HG03139 (cell line): ENCODE measurements around the gene LAMC2.
"Not testable (repeated sequence)": the region's sequence is repeated elsewhere in the genome, so short reads cannot be mapped to it uniquely, and the experiment has no call there.

Experiments used
- ATAC-seq: cut with Tn5 transposase; IDR thresholded peaks from one replicate; pipeline ENCODE4 v1.9.1; 2021; ENCODE audit not compliant: unreplicated experiment

The LAMC2 gene

GRCh38 chr1:183236158-183236725 is 50.2 kb downstream of the LAMC2 start:
- ATAC-seq: no peak

DNA sequence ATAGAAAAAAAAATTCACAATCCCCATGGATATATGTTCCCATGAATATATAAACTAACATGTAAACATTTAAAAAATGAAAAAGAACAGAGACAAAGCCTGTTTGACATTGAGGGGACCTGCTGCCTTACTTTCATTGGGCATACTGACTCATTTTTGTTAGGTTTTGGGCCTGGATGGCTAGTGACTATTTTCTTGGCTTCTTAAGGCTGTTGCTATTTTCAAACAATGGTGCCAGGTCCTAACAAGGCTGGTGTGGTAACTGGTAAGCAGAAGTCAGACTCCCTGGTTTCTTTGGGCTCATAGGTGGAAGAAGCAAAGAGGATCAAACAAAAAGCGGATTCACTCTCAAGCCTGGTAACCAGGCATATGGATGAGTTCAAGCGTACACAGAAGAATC is 51.0 kb downstream of the LAMC2 start:
- ATAC-seq: no peak

DNA sequence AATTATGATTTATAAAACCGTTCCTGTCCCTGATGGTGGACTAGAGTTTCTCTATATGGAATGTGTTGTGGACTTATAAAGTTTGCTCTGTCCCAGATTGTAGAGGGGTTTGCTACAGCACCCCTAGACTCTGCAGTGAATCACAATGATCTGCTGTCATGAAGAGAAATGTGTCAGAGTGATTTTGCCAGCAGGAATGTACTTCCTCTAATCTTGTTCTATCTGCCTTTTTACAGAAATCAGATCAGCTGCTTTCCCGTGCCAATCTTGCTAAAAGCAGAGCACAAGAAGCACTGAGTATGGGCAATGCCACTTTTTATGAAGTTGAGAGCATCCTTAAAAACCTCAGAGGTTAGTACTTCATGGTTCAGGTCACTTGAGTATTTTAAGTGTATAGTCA is 52.0 kb downstream of the LAMC2 start:
- no peak for ATAC-seq

DNA sequence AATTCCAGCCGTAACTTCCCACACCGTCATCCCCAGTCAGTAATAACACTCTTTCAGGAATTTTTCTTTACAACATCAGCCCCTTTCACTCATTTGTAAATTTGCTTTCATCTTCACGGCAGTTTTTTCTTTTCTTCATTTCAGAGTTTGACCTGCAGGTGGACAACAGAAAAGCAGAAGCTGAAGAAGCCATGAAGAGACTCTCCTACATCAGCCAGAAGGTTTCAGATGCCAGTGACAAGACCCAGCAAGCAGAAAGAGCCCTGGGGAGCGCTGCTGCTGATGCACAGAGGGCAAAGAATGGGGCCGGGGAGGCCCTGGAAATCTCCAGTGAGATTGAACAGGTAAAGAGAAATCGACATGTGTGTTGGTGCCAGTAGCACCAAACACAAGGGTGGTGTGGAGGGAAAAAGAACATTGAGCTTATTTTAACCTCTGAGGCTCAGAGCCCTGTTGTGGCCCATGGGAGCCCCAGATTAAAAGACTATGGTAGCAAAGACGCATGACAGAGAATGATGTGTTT is 53.2 kb downstream of the LAMC2 start:
- ATAC-seq: no peak

DNA sequence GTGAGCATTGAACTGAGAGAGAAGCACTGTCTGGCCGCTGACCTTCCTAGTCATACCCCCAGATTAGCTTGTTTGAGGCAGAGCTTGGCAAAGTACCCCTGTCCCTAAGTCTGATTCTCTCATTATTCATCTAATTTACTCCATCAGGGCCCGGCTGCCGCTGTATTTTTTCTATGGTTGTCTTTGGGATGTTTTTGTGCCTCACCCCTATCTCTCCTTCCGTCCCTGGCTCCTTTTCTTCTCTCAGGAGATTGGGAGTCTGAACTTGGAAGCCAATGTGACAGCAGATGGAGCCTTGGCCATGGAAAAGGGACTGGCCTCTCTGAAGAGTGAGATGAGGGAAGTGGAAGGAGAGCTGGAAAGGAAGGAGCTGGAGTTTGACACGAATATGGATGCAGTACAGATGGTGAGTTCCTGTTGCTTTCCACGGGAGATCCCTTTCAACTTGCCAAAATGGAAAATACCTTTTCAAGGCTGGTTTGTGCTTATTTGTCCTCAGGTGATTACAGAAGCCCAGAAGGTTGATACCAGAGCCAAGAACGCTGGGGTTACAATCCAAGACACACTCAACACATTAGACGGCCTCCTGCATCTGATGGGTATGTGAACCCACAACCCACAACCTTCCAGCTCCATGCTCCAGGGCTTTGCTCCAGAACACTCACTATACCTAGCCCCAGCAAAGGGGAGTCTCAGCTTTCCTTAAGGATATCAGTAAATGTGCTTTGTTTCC is 53.9 kb downstream of the LAMC2 start:
- ATAC-seq: no peak

DNA sequence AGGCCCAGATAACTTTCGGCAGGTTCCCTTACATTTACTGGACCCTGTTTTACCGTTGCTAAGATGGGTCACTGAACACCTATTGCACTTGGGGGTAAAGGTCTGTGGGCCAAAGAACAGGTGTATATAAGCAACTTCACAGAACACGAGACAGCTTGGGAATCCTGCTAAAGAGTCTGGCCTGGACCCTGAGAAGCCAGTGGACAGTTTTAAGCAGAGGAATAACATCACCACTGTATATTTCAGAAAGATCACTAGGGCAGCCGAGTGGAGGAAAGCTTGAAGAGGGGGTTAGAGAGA is 54.4 kb downstream of the LAMC2 start:
- no peak for ATAC-seq

GRCh38 chr1:183240853-183241252 is 54.8 kb downstream of the LAMC2 start:
- not testable (repeated sequence) for ATAC-seq

- no peak for ATAC-seq
Measured at GRCh38 chr1:183241471-183241870, 55.4 kb downstream of the LAMC2 start.

GRCh38 chr1:183242556-183242955 is 56.5 kb downstream of the LAMC2 start:
- ATAC-seq: no peak

DNA sequence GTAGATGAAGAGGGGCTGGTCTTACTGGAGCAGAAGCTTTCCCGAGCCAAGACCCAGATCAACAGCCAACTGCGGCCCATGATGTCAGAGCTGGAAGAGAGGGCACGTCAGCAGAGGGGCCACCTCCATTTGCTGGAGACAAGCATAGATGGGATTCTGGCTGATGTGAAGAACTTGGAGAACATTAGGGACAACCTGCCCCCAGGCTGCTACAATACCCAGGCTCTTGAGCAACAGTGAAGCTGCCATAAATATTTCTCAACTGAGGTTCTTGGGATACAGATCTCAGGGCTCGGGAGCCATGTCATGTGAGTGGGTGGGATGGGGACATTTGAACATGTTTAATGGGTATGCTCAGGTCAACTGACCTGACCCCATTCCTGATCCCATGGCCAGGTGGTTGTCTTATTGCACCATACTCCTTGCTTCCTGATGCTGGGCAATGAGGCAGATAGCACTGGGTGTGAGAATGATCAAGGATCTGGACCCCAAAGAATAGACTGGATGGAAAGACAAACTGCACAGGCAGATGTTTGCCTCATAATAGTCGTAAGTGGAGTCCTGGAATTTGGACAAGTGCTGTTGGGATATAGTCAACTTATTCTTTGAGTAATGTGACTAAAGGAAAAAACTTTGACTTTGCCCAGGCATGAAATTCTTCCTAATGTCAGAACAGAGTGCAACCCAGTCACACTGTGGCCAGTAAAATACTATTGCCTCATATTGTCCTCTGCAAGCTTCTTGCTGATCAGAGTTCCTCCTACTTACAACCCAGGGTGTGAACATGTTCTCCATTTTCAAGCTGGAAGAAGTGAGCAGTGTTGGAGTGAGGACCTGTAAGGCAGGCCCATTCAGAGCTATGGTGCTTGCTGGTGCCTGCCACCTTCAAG is 57.3 kb downstream of the LAMC2 start:
- no peak for ATAC-seq

DNA sequence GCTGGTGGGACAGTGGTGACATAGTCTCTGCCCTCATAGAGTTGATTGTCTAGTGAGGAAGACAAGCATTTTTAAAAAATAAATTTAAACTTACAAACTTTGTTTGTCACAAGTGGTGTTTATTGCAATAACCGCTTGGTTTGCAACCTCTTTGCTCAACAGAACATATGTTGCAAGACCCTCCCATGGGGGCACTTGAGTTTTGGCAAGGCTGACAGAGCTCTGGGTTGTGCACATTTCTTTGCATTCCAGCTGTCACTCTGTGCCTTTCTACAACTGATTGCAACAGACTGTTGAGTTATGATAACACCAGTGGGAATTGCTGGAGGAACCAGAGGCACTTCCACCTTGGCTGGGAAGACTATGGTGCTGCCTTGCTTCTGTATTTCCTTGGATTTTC is 58.4 kb downstream of the LAMC2 start:
- no peak for ATAC-seq

DNA sequence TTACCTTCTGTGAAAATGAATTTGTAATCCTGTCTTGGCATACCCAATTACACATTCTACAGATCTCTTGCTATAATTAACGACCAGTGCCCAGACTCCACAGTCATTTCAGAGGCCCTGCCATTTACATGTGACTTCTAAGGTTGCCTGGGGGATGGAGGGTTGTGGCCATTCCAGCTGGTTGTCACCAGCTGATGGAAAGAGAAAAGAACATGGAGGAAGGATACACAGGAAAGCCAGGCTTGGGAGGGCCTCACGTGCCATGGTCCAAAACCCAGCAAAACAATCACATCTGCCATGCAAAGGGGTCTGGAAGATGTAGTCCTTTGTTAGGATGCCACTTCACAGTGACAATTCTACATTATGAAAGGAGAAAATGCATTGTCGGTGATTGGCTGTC is 59.3 kb downstream of the LAMC2 start:
- no peak for ATAC-seq

- no peak for ATAC-seq
Measured at GRCh38 chr1:183246436-183246835, 60.4 kb downstream of the LAMC2 start.

- ATAC-seq: no peak
Measured at GRCh38 chr1:183247066-183247465, 61.0 kb downstream of the LAMC2 start.

- no peak for ATAC-seq
Measured at GRCh38 chr1:183247484-183247883, 61.4 kb downstream of the LAMC2 start.

DNA sequence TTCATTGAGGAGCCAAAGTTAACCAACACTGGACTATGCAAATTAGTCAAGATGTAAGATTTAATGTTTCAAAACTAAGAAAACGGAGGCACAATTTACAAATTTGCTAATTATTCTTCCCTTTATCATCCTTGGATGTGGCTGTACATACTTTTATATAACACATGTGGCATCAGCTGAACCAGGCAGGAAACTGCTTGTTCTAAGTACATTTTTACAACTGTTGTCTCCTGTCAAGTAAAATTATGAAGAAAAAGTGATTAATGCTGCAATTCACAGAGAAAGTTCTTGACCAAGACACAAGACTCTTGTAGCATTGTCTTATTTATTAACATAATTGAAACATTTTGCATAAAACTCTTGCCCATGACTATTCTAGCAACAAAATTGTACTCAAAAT is 61.9 kb downstream of the LAMC2 start:
- ATAC-seq: no peak

DNA sequence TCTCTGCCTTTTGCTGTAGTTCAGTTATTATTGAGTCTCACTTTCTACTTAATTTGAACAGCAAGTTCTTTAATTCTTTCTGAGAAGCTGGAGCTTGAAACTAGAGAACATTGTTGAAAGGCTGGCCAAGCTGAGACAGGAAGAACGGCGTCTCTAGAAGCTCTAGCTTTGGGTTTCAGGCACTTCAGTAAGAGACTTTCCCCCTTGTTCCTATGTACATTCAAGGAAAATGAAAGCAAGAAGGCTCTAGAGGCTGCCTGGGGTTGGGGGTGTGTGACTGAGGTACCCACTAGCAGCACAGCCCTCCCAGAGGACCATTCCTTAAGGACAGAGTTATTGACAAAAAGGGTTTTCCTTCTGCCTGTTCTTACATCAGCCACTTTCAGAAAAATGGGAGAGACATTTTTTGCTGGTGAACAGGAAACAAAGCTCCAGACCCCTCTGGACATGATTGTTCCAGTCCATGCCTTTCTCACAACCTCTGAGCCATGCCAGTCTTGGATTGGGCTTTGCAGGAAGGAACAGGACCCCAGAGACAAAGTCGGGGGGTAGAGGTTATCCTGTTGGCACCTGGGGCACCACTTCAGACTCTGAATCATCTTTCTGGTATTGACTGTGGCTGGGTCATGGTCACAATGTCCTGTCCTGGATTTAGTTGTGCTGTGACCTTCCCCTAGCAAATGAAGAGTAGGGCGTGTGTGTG is 63.1 kb downstream of the LAMC2 start:
- ATAC-seq: no peak

GRCh38 chr1:183249941-183250452 is 63.9 kb downstream of the LAMC2 start:
- ATAC-seq: no peak

DNA sequence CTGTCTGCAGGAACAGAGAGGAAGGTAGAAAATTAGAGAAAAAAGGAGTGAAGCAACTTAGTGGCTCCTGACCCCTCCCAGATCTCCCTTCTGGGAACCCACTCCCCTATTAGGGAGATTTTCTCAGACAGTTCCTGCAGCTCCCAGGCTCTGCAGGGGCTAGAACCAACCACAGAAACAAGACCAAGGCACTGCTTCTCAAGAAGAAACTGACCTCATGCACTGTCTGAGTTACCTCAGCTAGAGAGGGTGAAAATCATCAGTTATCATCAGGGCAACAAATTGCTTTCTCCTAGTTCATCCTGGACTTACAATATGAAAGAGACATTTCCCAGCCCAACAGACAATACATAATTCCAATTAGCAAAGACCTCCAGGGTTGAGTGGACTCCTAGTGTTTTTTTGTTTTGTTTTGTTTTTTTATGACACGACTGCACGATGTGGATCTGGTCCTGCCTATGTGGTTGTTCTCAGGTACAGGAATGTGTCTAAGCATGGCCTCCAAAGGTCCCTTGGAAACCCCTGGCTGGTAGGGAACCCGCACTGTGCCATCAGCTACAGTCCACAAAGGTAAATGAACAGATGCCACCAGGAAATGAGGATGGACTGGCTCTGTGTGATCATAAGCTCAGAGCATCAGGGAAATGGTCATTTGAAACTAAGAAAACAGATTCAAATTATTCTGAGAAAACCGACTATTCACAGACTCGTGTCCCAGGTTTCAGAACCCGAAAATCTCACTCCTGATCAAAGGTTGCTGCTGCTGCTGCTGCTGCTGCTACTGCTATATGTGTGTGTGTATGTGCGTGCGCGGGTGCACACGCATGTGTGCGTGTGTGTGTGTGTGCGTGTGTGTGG is 65.3 kb downstream of the LAMC2 start:
- no peak for ATAC-seq

DNA sequence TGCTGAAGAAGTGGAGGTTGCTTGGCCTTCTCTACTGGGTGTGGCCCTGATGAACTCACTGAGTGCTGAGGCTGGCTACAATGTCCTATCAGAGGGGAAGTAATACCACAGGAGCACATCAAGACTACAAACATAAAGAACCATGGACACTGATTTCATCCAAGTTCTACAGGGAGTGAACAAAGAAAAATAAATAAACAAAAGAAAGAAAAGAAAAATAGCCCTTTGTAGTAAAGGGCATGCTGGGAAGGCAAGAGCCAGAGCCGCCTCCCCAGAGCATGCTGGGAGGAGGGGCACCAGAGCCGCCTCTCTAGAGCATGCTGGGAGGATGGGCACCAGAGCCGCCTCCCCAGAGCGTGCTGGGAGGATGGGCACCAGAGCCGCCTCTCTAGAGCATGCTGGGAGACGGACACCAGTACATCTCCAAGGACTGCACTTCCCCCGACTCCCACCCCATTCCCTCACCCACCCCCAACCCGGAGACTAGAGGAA is 65.9 kb downstream of the LAMC2 start:
- ATAC-seq: no peak
